ENCODE data around the gene CAPZA2. TPM values are rescaled to one million over a fixed set of nuclear protein-coding genes. Genes with fewer than 3 reads are reported as not detected.

CAPZA2 gene
- total and polyA plus RNA-seq, 10 of the 15 experiments (the other 5 are each of a cell fraction or from before 2014, with no cell fraction given): 50.0 to 379 (median 117) TPM

DNA sequence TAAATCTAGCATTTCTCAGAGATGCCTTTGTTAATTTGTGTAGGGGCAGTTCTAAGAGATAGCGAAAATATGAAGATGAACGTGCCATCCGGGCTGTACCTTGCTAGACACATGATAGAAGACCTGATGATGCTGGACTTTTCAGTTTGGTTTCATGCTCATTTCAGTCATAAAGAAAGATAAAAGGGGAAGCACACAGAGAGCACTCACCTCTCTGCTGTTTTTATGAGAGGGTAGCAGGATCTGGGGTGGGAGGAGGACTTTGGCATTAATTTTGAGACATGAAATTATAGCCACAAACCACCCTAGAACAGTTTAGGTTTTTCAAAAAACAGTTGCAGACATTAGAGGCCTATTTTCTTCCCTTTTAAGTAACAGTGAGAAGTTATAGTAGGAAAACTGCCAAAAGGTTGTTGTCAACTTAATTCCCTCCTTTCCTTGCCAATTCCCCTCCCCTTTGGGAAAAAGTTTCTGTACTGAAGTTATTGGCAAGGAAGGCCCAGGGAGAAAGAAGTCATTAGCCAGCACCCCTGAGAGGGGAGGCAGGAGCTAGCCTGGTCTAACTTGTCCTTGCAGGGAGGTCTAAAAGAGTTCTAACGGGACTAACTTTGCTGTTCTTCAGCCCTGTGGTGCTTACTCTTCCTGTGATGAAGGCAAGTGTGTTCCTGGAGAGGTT lies 93.6 kb downstream of the CAPZA2 start:
- peak overlapping the region; percentile 98 for H3K9ac ChIP-seq (ENCODE audit: control insufficient read depth, insufficient read depth, low read length)
- POLR2A ChIA-PET: interaction anchor here (0.6 to 1.6 kb wide), 6 partner anchors 14 to 55 kb away, joined by 3 to 49 read pairs (median 4); no protein-coding TSS in a partner anchor
- CTCF ChIA-PET: interaction anchor here (1.2 to 4.7 kb wide), 8 partner anchors 14 to 171 kb away, joined by 3 to 70 read pairs (median 12); no protein-coding TSS in a partner anchor
- H3K4me3 ChIP-seq: peak overlapping the region; percentile 76
- no TSS peak for BruUV-seq (replicated peaks)
- RAD21 ChIA-PET (ENCODE audit: unreplicated experiment): interaction anchor here (0.6 to 4.3 kb wide), 11 partner anchors 12 to 172 kb away, joined by 3 to 22 read pairs (median 5); no protein-coding TSS in a partner anchor
- SMC1A ChIA-PET (ENCODE audit: uncharacterized antibody, unreplicated experiment): interaction anchor here (0.6 to 4.9 kb wide), 15 partner anchors 10 to 392 kb away, joined by 3 to 64 read pairs (median 6); no protein-coding TSS in a partner anchor
- peak overlapping the region; percentile 83 for H3K4me2 ChIP-seq (ENCODE audit: control insufficient read depth, insufficient read depth)
- H3K27ac ChIP-seq (ENCODE audit: control insufficient read depth, insufficient read depth): peak overlapping the region; percentile 98
- no peaks in the 10 kb centered on the region for H3K9me3 ChIP-seq (replicated peaks; ENCODE audit: control insufficient read depth, insufficient read depth, low read length)
- H3K27me3 ChIP-seq (replicated peaks in 1 of 2; ENCODE audit: control insufficient read depth in 2 of 2, insufficient read depth in 2 of 2, low read length in 1 of 2): no peaks in the 10 kb centered on the region
- peaks cover 77% of the 10 kb centered on the region for H3K79me2 ChIP-seq (ENCODE audit: control insufficient read depth, insufficient read depth, low read length)
- FAIRE-seq (peak; percentile 69), ATAC-seq (peak; percentile 87), DNase-seq (ENCODE audit: low read depth, low spot score) (peak; percentile 92)
- H3K4me1 ChIP-seq (ENCODE audit: control insufficient read depth, insufficient read depth, low read length): peaks cover 27% of the 10 kb centered on the region
- intact Hi-C loops (cut with micrococcal nuclease; ENCODE audit: unreplicated experiment): loop anchor here (2.0 kb wide), 3 partner anchors 15 to 55 kb away; no protein-coding TSS in a partner anchor
- no peaks in the 10 kb centered on the region for H4K20me1 ChIP-seq (ENCODE audit: control insufficient read depth, insufficient read depth)
- in situ Hi-C loops (cut with MboI): no loop called here
- WGBS (ENCODE audit: insufficient coverage, insufficient replicate concordance, low lambda C conversion rate, missing lambda C conversion rate): 7% methylated on average over 4 of the region's 4 CpGs
- peak overlapping the region; percentile 42 for H2AFZ ChIP-seq (ENCODE audit: control insufficient read depth, low read depth, low read length)
- H3K36me3 ChIP-seq (ENCODE audit: control insufficient read depth in 2 of 2, insufficient read depth in 2 of 2, low read length in 1 of 2): no peaks in the 10 kb centered on the region
- no peak for TF ChIP-seq ZSCAN29 (IDR thresholded peaks at IDR 0.05)
- TF ChIP-seq MTA3 (IDR thresholded peaks at IDR 0.05; ENCODE audit: borderline replicate concordance, low read length): peak; percentile 87
- TF ChIP-seq STAT3 (IDR thresholded peaks at IDR 0.05; ENCODE audit: low read depth, low read length): no peak
- TF ChIP-seq PAX5 (IDR thresholded peaks at IDR 0.05; ENCODE audit: borderline replicate concordance, low read depth, low read length): 0 out of 2 replicates have a peak, but pooled peaks have one; percentile 61
- no peak for TF ChIP-seq KLF5 (IDR thresholded peaks at IDR 0.05; ENCODE audit: partially characterized antibody)
- 0 out of 2 replicates have a peak, but pooled peaks have one; percentile 20 for TF ChIP-seq YY1 (IDR thresholded peaks at IDR 0.05; ENCODE audit: low read depth, low read length)
- TF ChIP-seq SIN3A (IDR thresholded peaks at IDR 0.05; ENCODE audit: low read depth, low read length): no peak
- TF ChIP-seq GABPA (IDR thresholded peaks at IDR 0.05; ENCODE audit: low read depth): 0 out of 2 replicates have a peak, but pooled peaks have one; percentile 31
- TF ChIP-seq IKZF1 (conservative IDR thresholded peaks at IDR 0.05): peak; percentile 72
- TF ChIP-seq E2F4 (IDR thresholded peaks at IDR 0.05; ENCODE audit: low read depth, low read length): no peak
- peak; percentile 78; the same call in 1 of the 2 replicates for TF ChIP-seq IRF4 (IDR thresholded peaks at IDR 0.05; ENCODE audit: low read depth, low read length)
- no peak for TF ChIP-seq SIX5 (IDR thresholded peaks at IDR 0.05; ENCODE audit: low read depth, low read length, severe bottlenecking)
- peak; percentile 80 for TF ChIP-seq NBN (IDR thresholded peaks at IDR 0.05)
- no peak for TF ChIP-seq ELK1 (IDR thresholded peaks at IDR 0.05; ENCODE audit: low read depth, low read length)
- TF ChIP-seq WRNIP1 (IDR thresholded peaks at IDR 0.05; ENCODE audit: borderline replicate concordance, low read depth, low read length): 0 out of 2 replicates have a peak, but pooled peaks have one; percentile 26
- peak; percentile 40; the same call in 1 of the 2 replicates for TF ChIP-seq BMI1 (IDR thresholded peaks at IDR 0.05; ENCODE audit: borderline replicate concordance)
- peak; percentile 83; the same call in 1 of the 2 replicates for TF ChIP-seq DPF2 (IDR thresholded peaks at IDR 0.05)
- peak; percentile 73; the same call in 1 of the 2 replicates for TF ChIP-seq BACH1 (IDR thresholded peaks at IDR 0.05; ENCODE audit: borderline replicate concordance)
- no peak for TF ChIP-seq ZBED1 (IDR thresholded peaks at IDR 0.05; ENCODE audit: borderline replicate concordance)
- peak; percentile 83 for TF ChIP-seq MXI1 (IDR thresholded peaks at IDR 0.05; ENCODE audit: low read depth, low read length)
- TF ChIP-seq, protein P1, sequence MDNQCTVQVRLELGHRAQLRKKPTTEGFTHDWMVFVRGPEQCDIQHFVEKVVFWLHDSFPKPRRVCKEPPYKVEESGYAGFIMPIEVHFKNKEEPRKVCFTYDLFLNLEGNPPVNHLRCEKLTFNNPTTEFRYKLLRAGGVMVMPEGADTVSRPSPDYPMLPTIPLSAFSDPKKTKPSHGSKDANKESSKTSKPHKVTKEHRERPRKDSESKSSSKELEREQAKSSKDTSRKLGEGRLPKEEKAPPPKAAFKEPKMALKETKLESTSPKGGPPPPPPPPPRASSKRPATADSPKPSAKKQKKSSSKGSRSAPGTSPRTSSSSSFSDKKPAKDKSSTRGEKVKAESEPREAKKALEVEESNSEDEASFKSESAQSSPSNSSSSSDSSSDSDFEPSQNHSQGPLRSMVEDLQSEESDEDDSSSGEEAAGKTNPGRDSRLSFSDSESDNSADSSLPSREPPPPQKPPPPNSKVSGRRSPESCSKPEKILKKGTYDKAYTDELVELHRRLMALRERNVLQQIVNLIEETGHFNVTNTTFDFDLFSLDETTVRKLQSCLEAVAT (IDR thresholded peaks at IDR 0.05): peak; percentile 58
- TF ChIP-seq EP300 (IDR thresholded peaks at IDR 0.05; ENCODE audit: borderline replicate concordance in 1 of 2, control insufficient read depth in 1 of 2, low read depth in 2 of 2, low read length in 2 of 2): peak; percentile 87 to 94

Data from GM12878 (cell line).